Measurements from ENCODE around the gene HCRTR1.
A peak's percentile ranks its signal among the peaks of the same experiment; 100 is the strongest.
"Not testable (repeated sequence)": the region's sequence is repeated elsewhere in the genome, so short reads cannot be mapped to it uniquely, and the experiment has no call there.

Gene HCRTR1

GRCh38 chr1:31581821-31582810 lies 35.4 kb upstream of the HCRTR1 start:
- DNase-seq (ENCODE audit: low read depth), result no peak

DNA sequence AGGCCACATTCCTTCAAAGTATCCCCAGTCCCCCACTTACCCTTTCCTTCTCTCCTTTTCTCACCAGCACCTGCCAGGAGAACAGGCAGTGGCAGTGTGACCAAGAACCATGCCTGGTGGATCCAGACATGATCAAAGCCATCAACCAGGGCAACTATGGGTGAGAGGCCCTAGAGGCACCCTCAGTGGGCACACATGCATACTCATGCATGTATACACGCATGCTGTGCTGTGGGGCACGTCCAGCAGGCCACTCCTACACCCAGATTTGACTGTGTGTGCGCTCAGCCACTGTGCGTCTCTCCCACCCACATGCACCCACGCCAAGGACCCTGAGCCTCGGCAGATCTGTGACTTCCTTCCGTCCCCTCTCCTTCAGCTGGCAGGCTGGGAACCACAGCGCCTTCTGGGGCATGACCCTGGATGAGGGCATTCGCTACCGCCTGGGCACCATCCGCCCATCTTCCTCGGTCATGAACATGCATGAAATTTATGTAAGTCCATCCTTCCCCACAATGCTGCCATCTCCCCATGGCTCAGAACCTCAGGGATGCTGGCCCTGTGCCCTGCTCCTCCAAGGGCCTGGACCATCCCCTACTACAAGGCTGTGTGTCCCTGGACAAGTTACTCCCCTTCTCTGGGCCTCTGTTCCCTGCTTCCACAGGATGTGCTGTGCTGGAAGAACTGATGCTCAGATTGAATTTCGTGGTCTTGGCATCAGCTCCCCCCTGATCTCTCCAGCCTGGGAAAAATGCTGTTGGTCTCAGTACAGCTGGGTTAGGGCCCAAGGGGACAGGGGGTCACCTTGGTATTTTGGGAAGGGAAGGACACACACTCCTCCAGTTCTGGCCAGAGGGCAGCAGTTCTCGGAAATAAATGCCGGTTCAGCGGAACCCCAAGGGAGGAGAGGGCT lies 34.2 kb upstream of the HCRTR1 start:
- no peak for DNase-seq (ENCODE audit: low read depth)

GRCh38 chr1:31583995-31584868 lies 33.3 kb upstream of the HCRTR1 start:
- DNase-seq (ENCODE audit: low read depth), result no peak

- no peak for DNase-seq (ENCODE audit: low read depth)
Measured at GRCh38 chr1:31584869-31585735, 32.4 kb upstream of the HCRTR1 start.

- DNase-seq (ENCODE audit: low read depth), result no peak
Measured at GRCh38 chr1:31585736-31586365, 31.6 kb upstream of the HCRTR1 start.

- DNase-seq (ENCODE audit: low read depth), result no peak
Measured at GRCh38 chr1:31586376-31587327, 30.8 kb upstream of the HCRTR1 start.

- DNase-seq (ENCODE audit: low read depth), result not testable (repeated sequence)
Measured at GRCh38 chr1:31587328-31587699, 30.2 kb upstream of the HCRTR1 start.

GRCh38 chr1:31587720-31588423 lies 29.6 kb upstream of the HCRTR1 start:
- no peak for DNase-seq (ENCODE audit: low read depth)

DNA sequence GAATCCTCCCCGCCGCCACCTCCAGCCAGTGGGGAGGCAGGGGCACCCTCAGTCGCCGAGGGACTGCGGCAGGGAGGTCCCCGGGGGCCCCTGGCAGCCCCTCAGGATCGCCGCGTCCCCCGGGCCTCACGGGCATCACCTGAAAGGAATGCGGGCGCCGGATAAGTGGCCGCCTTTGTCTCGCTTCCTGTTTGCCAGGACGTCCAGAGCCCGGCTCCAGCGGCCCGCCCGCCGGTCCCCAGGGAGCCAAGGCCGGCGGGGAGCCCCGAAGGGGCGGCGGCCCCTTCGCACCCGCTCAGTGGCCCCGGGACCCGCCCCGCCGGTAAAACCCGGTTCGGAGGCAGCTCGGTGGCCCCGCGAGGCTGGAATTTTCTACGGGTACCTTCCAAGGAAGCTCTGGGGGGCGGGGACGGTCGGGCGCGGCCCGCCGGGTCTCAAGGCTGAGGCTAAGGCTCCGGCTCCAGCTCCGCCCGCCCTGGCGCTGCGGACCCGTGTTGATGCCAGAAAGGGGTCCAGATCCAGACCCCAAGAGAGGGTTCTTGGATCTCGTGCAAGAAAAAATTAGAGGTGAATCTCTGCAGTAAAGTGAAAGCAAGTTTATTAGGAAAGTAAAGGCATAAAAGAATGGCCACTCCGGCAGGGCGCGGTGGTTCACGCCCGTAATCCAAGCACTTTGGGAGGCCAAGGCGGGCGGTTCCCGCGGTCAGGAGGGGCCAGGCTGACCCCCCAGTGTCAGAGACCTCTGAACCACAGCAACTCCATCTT lies 28.6 kb upstream of the HCRTR1 start:
- DNase-seq (ENCODE audit: low read depth), result no peak

DNA sequence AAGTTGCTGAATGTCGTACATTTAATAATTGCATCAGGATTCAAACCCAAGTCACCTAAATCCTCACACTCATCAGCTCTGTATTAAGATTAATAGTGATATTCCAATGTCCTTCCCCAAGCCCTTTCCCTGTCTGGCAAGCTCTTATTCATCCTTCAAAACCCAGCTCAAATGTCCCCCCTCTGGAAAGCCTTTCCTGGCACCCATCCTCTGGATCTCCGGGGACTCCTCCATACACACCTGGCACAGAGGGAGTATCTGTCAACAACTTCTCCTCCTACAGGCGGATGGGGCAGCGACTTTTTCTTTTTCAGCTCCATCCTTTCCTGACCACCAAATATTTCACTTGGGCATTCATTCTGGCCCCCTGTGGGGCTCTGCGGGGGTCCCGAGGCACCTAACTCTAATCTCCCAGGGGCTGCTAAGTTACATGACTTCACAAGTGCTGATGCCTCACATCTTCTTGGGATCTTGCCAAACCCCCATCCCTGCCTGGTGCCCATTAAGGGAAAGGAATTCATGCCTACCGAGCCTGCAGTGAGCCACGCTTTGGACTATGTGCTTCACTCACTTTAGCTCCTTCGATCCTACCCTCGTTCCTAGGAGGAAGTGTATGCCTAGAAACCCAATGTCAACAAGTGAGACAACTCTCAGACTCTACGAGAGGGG lies 25.9 kb upstream of the HCRTR1 start:
- no peak for DNase-seq (ENCODE audit: low read depth)

- DNase-seq (ENCODE audit: low read depth), result no peak
Measured at GRCh38 chr1:31592132-31592531, 25.4 kb upstream of the HCRTR1 start.

DNA sequence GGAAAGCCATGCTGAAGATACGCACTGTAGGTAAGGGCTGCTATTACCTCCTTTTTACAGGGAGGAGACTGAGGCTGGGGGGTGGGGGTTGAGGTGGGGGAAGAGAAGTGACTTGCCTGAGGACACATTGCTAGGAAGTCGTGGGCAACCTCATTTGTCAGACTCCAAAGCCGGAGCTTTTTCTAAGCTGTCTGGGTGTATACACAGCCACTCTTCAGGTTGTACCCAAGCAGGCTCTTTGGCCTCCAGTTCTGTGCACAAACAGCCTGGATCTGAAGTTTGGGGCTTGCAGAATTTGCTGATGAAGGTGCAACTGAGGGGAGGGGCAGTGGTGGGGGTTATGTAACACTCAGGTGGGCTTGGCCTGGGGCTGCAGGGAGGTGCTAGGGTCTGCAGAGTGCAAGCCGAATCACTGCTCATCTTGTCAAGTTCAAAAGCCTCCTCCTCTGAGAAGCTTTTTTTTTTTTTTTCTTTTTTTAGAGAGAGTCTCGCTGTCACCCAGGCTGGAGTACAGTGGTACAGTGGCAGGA lies 24.3 kb upstream of the HCRTR1 start:
- no peak for DNase-seq (ENCODE audit: low read depth)

- peak; percentile 30 for DNase-seq (ENCODE audit: low read depth)
Measured at GRCh38 chr1:31593770-31594632, 23.5 kb upstream of the HCRTR1 start.

DNA sequence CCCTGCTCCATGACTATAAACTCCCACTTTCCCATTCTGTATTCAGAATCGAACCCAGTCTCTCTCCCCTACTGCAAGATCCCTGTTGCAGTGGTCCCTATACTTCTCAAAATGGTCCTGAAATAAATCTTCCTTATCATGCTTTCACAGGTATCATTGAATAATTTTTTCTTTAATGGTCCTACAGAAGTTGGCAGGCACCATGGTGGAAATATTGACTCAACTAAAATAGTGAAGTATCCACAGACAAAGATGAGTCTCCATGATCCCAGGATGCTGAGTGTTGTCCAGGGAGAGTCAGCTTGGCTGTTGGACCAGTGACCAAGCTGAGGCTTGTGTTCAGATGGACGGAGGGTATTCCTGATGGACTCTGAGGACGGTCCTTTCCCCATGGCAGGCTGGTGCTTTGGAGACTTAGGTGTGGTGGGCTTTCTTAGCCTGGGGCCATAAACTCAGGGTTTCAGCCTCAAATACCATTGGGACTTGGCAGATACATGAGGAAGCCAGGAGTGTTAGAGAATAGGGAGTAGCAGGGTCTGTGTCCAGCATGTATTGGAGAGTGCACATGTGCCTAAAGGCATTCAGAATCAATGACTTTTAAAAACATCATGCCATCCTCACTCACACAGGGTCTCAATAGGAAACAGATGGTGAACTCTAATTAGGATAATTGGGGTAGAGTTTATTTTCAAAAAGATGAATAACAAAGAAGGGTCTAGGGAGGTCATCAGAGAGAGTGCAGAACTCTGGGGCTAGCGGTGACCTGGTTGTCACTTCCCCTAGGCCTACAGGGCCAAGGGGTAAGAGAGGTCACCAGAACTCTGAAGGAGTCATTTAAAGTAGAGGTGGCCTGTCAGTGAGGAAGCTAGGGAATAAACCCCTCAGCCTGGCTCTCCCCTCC lies 21.4 kb upstream of the HCRTR1 start:
- no peak for DNase-seq (ENCODE audit: low read depth)

DNA sequence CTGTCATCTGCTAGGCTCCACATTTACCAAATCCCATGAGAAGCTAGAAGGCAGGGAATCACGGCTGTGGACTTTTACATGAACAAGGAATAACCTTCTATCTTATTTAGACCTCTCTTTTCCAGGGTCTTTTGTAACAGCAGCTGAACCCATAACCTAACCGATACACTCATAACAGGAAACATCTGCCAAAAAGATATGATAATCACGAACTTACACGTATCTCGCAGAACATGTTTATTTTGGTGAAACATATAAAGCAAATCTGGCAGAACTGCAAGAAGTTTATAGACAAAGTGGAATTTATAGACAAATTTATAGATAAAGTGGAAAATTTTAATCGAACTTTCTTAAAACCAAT lies 20.8 kb upstream of the HCRTR1 start:
- no peak for DNase-seq (ENCODE audit: low read depth)

All from stimulated activated CD8-positive, alpha-beta memory T cell treated with anti-CD3 and anti-CD28 coated beads, Interleukin-12 subunit alpha, Interleukin-12 subunit beta, amount 100 ng/mL, for 4 hours (primary cell).